ENCODE data around the gene RAB28.

Gene RAB28

DNA sequence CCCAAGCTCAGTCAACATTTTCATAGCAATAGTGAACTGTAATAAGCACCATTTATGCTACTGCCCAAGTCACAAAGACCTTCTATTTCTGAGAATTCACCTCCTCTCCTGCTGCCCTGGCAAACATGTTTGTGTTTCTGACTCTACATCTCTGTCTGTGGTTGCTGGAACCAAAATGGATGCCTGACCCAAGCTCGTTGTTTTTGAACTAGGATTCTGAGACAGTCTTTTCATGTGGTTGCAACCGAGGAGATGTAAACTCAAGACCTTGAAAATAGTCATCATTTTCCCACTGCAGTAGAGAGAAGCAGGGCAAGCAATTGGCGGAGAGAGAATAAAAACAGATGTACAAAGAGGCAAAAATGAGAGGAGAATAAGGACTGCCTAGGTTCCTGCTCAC, 160.2 kb downstream of the RAB28 start:
- DNase-seq (ENCODE audit: extremely low read depth in 1 of 2, low read depth in 1 of 2): no peak

DNA sequence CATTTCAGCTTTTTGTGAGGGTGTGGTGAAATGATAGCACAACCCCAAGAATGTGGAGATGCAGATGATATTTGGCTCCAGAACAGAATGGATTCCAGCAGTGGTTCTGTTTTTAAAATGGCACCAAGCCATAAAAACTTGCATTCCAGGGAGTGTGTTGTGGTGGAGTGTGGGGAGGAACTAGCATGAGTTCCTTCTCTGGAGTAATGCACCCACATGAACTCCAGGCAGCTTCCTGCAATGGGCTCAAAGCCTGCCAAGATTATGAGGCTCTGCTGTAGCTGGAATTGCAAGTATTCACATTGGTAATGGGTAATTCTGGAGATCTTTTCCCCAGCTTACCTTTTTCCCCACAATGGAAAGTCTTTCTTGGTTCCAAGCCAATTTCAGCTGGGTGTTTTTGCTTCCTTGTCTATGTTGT, 161.4 kb downstream of the RAB28 start:
- no peak for DNase-seq (ENCODE audit: extremely low read depth in 1 of 2, low read depth in 1 of 2)

Data from stimulated activated CD8-positive, alpha-beta memory T cell treated with anti-CD3 and anti-CD28 coated beads, Interleukin-7, amount 100 ng/mL, for 48 hours (primary cell).